NK-92 treated with Interleukin-12 subunit alpha and Interleukin-12 subunit beta, amount 100 ng/mL, for 24 hours (cell line): ENCODE results near the gene IL1RAPL1.

Experiments
- DNase-seq: peaks from one replicate; lab custom pipeline; 2025; lab: John Stamatoyannopoulos, UW

IL1RAPL1 gene

DNA sequence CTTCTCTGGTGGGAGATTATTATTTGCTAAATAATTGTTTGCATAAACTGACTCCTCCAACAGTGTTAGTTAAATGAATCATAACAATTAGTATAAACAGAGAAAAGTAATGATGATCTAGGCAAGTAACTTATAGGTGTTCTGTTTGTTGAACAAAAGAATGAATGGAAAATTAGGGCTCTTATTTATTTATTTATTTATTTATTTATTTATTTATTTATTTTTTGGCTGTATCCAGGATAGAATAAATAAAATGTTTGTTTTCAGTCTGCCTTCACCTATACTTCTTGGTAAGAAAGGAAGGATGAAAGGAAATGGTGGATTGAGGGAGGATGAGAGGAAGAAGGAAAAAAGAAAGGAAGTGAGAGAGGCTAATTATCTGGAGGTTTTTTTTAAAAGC, 1066.5 kb downstream of the IL1RAPL1 start:
- DNase-seq: no peak

DNA sequence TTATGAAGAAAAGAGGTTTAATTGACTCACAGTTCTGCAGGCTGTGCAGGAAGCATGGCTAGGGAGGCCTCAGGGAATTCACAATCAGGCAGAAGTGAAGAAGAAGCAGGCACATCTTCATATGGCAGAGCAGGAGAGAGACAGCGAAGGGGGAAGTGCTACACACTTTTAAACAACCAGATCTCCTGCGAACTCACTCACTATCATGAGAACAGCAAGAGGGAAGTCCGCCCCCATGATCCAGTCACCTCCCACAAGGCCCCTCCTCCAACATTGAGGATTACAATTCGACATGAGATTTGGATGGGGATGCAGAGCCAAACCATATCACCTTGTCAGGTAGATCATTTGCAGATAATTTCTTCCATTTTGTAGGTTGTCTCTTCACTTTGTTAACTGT, 1072.7 kb downstream of the IL1RAPL1 start:
- no peak for DNase-seq

DNA sequence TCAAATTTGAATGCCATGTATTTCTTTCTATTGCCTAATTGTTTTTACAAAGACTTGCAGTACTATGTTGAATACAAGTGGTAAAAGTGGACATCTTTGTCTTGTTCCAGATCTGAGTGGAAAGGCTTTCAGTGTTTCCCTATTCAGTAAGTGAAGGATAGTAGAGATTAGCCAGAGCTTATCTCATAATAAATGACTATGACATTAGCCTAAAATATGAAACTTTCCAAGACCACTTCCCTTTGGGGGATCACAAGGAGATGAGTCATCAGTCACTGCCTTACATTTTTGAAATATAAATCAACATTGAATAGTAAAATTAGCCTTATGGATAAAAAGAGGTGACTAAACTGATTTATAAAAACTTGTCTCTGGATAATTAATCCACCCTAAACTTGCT, 1074.0 kb downstream of the IL1RAPL1 start:
- no peak for DNase-seq

DNA sequence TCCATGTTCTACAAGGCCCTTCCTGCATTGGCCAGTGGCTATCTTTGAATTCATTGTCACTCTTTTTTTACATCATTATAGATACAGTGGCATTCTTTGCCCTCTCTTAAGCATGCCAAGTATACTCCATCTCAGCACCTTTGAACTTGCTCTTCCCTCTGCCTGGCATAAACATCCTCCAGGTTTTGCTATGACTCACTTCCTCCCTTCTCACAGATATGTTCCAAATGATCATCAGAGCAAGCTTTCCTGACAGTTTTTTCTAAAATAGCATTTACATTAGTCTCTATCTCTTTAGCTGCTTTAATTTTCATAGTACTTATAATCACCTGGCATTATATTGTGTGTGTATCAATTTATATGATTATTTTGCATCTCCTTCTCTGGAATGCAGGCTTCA, 1074.9 kb downstream of the IL1RAPL1 start:
- no peak for DNase-seq

DNA sequence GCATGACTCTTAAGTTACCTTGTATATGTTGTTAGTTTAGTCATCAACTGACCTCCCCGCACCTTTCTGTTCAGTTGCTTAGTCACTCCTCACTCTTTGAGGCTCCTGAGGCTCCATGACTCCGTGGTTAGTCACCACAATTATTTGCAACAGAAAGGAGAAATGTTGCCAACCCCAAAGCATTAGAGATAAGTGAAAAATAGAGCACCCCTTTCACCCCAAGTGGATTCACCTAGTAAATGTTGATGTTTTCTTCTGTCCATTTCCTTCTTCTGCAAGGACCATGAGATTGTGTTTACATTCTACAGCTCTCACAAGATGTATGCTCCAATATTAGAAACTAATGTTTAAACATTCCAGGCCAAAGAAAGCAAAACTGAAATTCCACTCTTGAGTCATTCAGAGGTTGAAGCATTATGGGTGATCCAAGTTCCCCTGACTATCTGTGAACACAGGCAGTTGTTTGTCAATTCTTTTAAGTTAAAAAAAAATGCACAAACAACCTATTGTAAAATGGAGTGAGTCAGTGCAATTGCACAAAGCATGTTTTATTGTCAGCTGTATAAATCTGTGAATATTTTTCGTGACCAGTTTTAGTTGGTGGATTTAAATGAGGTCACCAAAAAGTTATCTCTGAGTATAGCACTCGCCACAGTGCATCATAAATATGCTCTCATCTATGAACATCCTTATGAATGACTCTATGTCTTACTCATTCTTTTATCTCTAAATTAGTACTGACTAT, 1075.7 kb downstream of the IL1RAPL1 start:
- DNase-seq: no peak

DNA sequence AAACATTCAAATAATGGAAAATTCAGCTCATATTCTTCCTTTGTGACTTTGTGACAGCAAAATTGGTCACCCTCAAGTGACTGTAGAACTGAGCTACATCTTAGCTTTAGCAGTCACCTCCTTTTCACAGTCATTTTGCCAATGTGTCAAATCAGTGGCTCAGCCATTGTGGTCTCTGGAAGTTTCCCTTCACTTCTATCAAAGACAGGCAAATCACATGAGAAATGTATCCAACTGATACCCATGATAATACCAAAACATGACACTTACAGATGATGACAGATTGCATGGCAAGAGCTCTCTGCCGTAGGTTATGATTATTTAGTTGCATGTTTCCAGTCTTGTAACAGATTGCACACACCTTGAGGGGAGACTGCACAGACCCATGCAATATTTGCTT, 1078.3 kb downstream of the IL1RAPL1 start:
- no peak for DNase-seq

DNA sequence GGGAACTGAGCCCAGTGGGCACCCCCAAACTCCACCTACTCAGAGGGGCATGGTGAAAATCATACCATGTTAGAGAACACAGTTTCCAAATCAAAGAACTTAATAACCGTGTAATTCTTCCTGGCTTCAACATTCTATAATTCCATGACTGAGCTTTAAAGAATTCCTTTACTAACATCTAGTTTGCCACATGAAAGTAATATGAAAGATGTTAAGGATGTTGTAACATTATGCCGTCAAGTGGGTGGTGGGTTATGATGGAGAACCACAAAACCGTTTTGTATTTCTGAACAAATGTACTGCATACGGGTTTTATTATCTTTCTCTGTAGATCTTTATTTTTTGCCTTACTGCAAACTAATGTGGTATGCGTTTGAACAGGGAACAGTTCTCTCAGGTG, 1079.1 kb downstream of the IL1RAPL1 start:
- DNase-seq: no peak

DNA sequence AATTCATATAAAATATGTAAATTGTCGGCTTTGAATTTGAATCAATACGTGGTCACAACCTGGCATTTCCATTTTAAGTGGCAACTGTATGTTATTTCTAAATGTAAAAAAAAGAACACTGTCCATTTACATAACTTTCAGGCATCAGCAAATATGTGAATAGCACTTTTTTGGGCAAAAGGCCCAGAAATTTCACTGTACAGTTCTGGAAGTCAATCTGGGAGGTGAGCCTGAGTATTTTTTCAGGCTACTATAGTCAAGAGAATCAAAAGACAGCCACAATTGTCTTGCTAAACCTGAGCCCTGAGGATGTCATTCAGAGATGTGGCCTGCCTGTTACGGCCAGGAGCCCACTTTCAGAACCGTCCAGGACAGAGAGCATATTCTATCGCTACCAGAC, 1084.2 kb downstream of the IL1RAPL1 start:
- DNase-seq: no peak

DNA sequence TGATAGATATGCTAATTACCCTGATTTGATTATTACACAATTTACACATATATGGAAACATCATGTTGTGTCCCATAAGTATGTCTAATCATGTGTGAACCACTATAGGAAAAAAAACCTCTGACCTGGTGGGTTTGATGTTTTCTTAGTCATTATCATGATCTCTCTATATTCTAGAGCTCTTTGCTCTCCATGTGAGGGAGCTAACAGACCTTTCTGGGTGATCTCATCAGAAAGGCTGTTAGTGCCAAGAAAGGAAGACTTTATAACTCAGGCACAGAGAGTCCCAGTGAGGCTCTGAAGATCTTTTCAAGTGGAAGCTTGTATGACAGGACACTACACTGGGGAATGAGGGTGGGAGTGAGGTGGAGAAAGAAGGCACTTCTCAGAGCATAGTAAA, 1100.4 kb downstream of the IL1RAPL1 start:
- no peak for DNase-seq

DNA sequence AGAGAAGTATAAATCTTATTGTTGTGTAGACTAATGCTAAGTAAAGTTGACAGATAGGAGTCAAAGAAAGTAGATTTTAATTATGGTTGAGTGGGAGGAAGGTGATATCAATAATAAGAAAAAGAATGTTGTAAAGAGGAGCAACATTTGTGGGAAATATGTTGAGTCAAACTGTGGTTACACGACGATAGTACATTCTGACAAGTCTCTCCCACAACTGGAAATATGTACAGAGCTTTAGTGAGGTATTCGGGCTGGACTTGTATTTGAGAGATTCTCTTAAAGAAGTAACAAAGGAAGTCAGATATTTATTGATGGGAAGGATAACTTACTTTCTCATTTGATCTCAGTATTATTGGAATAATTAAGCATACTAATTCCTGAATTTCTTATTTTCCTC, 1102.8 kb downstream of the IL1RAPL1 start:
- DNase-seq: no peak

DNA sequence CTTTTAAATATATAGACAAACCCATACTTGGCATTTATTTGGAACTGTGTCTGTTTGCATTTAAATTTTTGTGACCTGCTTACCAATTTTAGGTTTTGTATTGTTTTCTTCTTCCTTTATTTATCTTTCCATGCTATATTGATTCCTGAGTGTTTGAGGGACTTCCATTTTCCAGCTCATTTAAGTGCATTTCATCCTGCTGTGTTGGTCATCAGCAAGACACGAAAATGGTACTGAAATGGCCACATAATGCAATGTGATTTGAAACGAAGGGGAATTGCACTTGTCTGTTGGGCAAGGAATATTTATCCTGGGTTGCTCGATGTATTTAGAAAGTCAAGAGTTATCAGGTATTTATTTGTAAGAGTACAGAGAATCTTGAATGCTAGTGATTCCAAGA, 1103.8 kb downstream of the IL1RAPL1 start:
- no peak for DNase-seq

DNA sequence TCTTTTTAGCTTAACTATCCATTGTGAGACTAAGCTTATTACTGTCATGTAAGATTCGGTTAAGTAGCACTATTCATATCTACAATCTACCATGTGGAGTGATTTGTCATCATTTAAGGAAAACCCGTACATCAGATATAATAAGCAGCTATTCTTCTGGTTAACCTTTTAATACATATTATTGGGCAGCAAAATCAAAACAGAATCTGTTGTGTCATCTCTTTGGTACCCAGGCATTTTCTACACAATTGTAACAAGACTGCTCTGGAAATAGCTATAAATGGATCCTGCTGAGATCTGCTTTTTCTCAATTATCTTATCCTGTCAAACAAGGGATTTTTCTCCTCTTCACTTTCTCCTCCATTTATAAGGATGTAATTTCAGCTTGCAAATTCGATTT, 1106.7 kb downstream of the IL1RAPL1 start:
- DNase-seq: no peak

DNA sequence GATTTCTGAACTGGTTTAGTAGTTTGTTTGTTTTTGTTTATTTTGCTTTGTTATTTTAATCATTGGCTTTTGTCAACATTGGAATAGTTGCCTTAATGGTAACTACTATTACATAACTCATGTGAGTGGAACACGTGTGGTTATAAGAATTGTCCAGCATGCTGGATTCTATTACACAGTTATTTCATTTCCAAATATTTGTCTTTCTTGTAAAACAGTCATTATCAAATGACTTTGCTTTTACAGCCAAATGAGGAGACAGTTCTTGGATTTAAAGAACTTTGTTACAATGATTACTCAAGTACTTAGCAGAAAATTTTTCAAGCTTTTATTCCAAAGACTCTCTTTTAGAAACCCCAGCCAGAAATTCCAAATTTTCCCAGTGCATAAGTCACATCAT, 1112.0 kb downstream of the IL1RAPL1 start:
- no peak for DNase-seq

DNA sequence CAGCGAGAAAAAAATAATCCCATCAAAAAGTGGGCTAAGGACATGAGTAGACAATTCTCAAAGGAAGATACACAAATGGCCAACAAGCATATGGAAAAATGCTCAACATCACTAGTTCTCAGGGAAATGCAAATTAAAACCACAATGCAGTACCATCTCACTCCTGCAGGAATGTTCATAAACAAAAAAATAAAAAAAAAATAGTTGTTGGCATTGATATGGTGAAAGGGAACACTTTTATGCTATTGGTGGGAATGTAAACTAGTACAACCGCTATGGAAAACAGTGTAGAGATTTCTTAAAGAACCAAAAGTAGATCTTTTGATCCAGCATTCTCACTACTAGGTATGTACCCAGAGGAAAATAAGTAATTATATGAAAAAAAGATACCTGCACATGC, 1119.8 kb downstream of the IL1RAPL1 start:
- DNase-seq: no peak

DNA sequence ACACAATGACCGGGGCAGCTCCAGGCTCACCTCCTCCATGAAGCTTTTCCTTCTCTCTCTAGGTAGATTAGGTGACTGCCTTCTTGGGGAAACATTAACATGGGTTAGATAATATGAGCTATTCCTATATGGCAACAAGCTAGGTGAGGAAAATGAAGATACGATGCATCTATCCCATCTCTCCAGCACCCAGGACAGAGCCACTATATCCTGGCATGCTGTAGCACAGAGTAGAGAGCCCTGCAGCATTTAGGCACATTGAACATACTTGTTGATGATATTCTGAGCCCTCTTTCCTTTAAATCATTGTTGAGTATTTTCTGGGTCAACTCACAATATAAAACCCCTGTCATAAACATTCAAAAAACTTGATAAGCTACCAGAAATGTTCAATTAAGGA, 1133.9 kb downstream of the IL1RAPL1 start:
- no peak for DNase-seq

DNA sequence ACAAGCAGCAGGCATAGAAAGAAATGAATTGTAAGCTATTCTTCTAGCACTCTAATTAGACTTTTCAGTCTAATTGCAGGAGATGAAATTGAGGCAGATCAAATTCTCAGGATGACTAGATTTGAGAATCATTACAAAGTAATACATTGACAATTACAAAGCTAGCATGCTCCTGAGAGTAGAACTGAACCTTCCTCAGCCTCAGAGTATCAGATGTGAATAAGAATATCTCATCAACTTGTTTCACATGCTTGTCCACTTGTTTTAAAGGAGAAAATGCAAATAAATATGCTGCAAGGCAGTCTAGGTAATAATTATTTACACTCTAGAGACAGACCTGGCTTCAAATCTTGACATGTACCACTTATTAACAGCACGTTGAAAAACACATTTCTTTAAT, 1137.1 kb downstream of the IL1RAPL1 start:
- DNase-seq: no peak

DNA sequence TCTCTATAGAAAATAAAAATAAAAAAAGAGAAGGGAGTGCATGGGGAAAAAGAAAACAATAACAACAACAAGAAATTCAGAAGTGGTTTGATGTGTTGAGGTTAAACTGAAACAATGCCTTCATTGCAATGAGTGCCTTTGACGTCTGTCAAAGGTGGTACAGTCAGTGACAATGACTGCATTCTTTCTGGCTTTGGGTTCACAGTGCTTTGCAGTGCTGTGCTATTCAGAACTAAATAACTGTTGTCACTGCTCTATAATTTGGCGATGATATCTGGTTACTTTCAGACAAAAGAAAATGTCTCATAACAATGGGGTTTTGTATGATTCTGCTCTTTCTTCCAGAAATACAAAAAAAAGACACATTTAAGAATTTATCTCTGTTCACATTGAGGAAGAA, 1139.6 kb downstream of the IL1RAPL1 start:
- DNase-seq: no peak

DNA sequence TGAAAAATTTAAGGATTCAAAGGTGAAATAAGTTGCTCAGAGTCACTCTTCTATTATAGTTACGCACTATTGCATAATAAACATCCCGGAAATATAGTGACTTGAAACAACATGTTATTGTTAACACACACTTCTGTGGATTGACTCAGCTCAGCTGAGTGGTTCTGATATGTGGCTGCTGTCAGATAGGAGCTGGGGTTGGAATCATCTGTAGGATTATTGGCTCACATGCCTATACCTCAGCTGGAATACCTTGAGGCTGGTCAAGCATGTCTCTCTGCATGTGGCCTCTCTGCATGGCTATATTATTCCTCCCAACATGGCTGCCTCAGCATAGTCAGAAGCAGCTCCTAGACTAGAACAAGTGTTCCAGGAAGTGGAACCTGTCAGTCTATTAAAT, 1141.4 kb downstream of the IL1RAPL1 start:
- DNase-seq: no peak

DNA sequence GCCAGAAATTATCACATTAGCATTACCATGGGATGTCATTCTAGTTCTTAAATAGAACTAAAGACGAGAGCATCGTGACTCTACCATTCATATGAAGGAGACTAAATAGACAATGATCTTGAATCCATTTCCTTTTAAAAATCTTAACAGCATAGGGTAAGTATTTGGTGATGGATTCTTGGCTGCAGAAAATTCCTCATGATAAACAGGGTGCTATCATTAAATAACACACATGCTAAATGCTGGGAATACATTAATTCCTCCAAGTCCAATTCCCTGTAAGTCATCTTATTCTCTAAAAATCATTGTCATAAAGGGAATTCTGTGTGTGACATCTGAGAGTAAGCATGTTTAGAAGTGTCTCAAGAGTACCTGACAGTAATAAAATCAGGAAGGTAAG, 1157.7 kb downstream of the IL1RAPL1 start:
- no peak for DNase-seq

DNA sequence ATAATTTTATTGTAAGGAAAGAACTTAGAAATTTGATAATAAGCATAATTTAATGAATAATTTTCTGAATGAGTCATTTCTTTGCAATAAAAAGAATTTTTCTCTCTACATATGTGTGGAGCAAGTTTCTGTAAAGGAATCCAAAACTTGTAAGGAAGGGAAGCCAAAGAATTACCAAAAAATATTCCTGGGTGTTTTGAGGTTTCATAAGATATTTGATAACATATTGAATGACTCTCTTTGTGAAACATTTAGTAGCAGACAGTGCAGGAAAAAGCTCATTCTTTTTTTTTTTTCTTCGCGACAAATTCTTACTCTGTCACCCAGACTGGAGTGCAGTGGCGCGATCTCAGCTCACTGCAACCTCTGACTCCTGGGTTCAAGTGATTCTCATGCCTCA, 1159.1 kb downstream of the IL1RAPL1 start:
- no peak for DNase-seq

DNA sequence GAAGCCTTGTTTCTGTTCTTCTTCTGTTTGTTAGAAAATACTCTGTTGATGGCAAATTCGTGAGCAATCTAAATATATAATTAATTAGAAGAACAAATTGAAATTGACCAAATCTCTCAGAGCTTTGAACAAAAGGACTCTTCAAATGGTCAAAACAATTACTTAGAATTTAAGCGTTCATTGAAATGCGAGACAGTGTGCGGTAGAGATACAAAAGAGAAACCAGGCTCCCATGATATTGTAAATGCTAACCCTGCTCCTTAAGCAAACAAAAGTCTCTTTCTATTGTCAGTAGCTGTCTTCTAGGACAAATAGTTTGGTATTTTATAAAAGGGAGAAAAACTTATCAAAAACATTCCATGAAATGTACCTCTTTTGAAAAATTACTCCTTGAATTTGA, 1174.8 kb downstream of the IL1RAPL1 start:
- no peak for DNase-seq

DNA sequence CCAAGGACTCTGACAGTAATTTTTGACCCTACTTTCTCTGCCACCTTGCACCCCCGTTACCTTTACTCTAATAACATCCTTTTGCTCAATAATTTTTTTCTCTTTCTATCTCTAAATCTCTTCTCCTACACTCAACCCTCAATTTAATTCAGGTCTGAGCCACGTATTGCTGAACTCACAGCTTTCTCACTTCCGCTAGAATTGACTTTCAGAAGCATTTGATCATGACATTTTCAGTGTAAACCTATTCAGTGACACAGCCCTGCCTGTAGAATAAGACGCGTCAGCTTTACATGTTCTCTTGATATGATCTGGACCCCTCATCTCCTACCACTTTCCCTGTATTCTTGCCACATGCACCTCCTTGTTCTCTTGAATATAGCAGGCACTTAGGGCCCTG, 1188.6 kb downstream of the IL1RAPL1 start:
- no peak for DNase-seq

DNA sequence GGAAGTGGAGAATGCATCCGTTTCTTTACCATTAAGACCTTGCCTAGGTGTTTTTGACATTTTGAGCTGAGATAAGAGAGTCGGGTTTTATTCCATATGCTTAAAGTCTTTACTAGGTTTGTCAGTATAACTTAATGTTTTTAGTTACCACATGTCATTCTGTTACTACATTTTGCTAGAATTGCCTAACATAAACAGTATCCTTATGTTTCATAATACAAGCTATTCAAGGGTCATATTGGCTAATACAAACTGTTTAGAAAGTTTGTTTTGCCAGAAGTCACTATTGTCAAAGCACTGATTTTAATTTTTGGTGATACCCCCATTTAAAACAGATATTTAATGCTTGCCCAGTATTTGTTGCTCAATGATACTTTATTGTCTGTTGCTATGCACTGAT, 1200.4 kb downstream of the IL1RAPL1 start:
- no peak for DNase-seq

DNA sequence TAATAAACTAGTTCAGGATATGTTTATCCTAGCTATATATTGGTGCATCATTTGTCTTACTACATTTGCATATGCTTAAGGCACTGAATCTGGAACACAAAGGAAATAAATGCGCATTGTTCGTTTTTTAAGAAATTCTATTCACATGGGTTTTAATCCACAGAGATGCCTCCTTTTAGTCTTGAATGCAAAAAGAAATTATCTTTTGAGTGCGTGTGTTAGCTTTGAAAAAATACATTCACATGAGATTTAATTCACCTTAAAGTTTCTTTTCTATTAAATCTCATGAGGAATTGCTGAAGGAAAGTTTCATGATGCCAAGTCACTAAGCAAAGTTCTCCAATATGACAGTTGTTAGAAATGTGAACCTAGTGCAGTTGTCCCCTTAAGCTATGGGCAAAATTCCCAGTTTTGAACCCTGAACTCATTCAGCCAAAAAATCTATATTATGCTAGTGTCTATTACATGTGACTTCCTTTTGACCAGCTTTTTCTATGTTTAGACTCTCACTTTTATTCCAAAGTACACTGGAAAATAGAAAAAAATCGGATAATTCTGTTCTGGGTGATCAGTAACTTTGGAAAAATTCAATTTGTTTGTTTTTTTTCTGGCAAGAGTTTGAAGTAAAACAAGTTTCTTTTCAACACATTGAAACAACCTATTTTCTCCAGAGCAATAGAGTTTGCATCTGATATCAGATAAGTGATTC, 1201.9 kb downstream of the IL1RAPL1 start:
- DNase-seq: no peak
